Breast epithelium (tissue), 3 donors: Measurements from ENCODE around the gene HDAC4.

Experiments
- CTCF ChIP-seq, 3 donors: fragments of 450-650 bp; IDR thresholded peaks; one replicate each; pipeline ENCODE4 v1.5.1; 2016 to 2017; ENCODE audit warnings: antibody characterized with exemption in 3 of 3, mild to moderate bottlenecking in 3 of 3, moderate library complexity in 3 of 3
- POLR2A ChIP-seq: fragments of 450-650 bp; IDR thresholded peaks from one replicate; pipeline ENCODE4 v1.6.1; 2016; ENCODE audit warnings: antibody characterized with exemption, mild to moderate bottlenecking, moderate library complexity

- TF ChIP-seq CTCF (IDR thresholded peaks at IDR 0.05): no peak
- no peak for TF ChIP-seq POLR2A
Measured at GRCh38 chr2:239141021-239141760, 259.6 kb downstream of the HDAC4 start.
